ENCODE data around the gene SEPTIN8.
"Not testable (repeated sequence)": the region's sequence is repeated elsewhere in the genome, so short reads cannot be mapped to it uniquely, and the experiment has no call there.

DNA sequence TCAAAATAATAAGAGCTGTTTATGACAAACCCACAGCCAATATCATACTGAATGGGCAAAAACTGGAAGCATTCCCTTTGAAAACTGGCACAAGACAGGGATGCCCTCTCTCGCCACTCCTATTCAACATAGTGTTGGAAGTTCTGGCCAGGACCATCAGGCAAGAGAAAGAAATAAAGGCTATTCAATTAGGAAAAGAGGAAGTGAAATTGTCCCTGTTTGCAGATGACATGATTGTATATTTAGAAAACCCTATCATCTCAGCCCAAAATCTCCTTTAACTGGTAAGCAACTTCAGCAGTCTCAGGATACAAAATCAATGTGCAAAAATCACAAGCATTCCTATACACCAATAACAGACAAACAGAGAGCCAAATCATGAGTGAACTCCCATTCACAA lies 27.2 kb upstream of the SEPTIN8 start:
- TF ChIP-seq, protein P1, sequence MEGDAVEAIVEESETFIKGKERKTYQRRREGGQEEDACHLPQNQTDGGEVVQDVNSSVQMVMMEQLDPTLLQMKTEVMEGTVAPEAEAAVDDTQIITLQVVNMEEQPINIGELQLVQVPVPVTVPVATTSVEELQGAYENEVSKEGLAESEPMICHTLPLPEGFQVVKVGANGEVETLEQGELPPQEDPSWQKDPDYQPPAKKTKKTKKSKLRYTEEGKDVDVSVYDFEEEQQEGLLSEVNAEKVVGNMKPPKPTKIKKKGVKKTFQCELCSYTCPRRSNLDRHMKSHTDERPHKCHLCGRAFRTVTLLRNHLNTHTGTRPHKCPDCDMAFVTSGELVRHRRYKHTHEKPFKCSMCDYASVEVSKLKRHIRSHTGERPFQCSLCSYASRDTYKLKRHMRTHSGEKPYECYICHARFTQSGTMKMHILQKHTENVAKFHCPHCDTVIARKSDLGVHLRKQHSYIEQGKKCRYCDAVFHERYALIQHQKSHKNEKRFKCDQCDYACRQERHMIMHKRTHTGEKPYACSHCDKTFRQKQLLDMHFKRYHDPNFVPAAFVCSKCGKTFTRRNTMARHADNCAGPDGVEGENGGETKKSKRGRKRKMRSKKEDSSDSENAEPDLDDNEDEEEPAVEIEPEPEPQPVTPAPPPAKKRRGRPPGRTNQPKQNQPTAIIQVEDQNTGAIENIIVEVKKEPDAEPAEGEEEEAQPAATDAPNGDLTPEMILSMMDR (optimal IDR thresholded peaks at IDR 0.05 in 1 of 3, IDR thresholded peaks at IDR 0.05 in 1 of 3, conservative IDR thresholded peaks at IDR 0.05 in 1 of 3; ENCODE audit: extremely low read depth in 1 of 3, insufficient read depth in 2 of 3, low read length in 3 of 3) = not testable (repeated sequence)
- TF ChIP-seq EZH2 (IDR thresholded peaks at IDR 0.05; ENCODE audit: low read length) = not testable (repeated sequence)
